ENCODE measurements around the gene TMEM87A. TPM values are rescaled to one million over a fixed set of nuclear protein-coding genes. Genes with fewer than 3 reads are reported as not detected.

The TMEM87A gene
- total and polyA plus RNA-seq, 12 donors: 16.8 to 128 (median 49.6) TPM

DNA sequence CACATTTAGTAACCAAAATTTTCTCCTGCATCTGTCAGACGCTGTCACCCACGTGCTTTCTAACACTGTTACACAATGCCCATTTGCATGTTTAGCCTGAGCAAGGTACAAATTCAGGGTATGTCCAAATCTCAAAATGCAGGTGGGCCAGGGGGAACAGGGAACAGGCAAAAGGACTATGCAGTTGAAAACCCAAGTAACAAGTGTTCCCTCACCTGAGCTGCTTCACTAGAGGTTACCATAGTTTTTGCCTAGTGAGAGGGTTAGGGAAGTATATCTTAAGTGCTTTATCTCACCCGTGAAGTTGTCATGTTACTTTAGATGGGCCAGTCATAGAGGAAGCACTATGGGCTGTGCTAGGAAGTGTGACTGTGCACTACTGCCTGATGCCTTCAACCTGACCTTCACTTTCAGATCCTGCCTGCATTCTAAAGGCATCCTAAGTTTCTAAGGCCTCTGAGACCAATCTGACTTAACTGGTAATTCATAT, 6.0 kb upstream of the TMEM87A start:
- Histone ChIP-seq H3K4me1 (replicated peaks in 1 of 2) (peaks cover 15 to 19% of the 10 kb centered on the region in 2 donors), H3K36me3 (replicated peaks in 1 of 2) (peaks cover 0 to 27% of the 10 kb centered on the region in 2 donors), H3K27me3 (no peaks in the 10 kb centered on the region), H3K27ac (no peak overlapping the region), H3K4me3 (no peak overlapping the region), H3K9me3 (replicated peaks in 1 of 3) (no peaks in the 10 kb centered on the region)
- no peak for DNase-seq
- 56 to 64% (median 60%) methylated on average over 3 of the region's 3 CpGs for WGBS, 4 donors
- intact Hi-C loops (cut with DNase I): no loop called here
- TF ChIP-seq POLR2A (IDR thresholded peaks at IDR 0.05): no peak
- TF ChIP-seq, protein P1, sequence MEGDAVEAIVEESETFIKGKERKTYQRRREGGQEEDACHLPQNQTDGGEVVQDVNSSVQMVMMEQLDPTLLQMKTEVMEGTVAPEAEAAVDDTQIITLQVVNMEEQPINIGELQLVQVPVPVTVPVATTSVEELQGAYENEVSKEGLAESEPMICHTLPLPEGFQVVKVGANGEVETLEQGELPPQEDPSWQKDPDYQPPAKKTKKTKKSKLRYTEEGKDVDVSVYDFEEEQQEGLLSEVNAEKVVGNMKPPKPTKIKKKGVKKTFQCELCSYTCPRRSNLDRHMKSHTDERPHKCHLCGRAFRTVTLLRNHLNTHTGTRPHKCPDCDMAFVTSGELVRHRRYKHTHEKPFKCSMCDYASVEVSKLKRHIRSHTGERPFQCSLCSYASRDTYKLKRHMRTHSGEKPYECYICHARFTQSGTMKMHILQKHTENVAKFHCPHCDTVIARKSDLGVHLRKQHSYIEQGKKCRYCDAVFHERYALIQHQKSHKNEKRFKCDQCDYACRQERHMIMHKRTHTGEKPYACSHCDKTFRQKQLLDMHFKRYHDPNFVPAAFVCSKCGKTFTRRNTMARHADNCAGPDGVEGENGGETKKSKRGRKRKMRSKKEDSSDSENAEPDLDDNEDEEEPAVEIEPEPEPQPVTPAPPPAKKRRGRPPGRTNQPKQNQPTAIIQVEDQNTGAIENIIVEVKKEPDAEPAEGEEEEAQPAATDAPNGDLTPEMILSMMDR (IDR thresholded peaks at IDR 0.05): no peak

- H3K27ac ChIP-seq: no peak overlapping the region
- WGBS, 4 donors: 96 to 98% (median 97%) methylated on average over 2 of the region's 2 CpGs
- H3K9me3 ChIP-seq (replicated peaks in 1 of 3): no peaks in the 10 kb centered on the region
- H3K4me1 ChIP-seq (replicated peaks in 1 of 2): peaks cover 21 to 30% of the 10 kb centered on the region in 2 donors
- no peak overlapping the region for H3K4me3 ChIP-seq
- DNase-seq: no peak
- no peaks in the 10 kb centered on the region for H3K27me3 ChIP-seq
- peaks cover 0 to 20% of the 10 kb centered on the region in 2 donors for H3K36me3 ChIP-seq (replicated peaks in 1 of 2)
- TF ChIP-seq, protein P1 (IDR thresholded peaks at IDR 0.05): no peak
- no peak for TF ChIP-seq POLR2A (IDR thresholded peaks at IDR 0.05)
- intact Hi-C loops (cut with DNase I): no loop called here
These were observed 3.5 kb upstream of the TMEM87A start for GRCh38 chr15:42276762-42277161.

DNA sequence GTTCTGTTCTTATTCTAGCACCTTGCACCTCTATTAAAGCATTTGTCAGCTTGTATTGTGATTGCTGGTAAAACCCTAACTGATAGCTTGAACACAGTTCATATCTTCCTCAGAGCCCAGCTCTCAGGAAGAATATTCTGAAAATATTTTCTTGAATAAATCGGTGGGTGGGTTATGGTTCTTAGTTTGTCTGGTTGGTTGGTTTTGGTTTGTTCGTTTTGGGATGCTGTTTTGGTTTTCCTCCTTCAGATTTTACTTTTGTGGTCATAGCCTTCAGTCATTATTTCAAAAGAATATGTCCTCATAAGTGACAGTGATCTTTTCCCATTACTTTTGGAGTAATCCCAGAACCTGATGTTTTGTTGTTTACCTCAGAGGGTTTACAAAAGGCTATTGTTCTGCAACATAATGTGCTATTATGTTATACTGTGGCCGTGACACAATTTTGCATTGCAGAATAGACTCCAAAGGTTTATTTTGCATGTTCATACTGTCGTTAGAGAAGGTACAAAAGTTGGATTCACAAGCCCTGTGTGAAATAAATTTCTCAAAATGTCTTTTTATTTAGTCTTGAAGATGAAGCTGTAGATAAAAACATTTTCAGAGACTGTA, 2.7 kb upstream of the TMEM87A start:
- H3K27me3 ChIP-seq: no peaks in the 10 kb centered on the region
- H3K36me3 ChIP-seq (replicated peaks in 1 of 2): peaks cover 0 to 11% of the 10 kb centered on the region in 2 donors
- H3K9me3 ChIP-seq (replicated peaks in 1 of 3): no peaks in the 10 kb centered on the region
- DNase-seq: no peak
- H3K4me1 ChIP-seq (replicated peaks in 1 of 2): peaks cover 21 to 38% of the 10 kb centered on the region in 2 donors
- intact Hi-C loops (cut with DNase I): no loop called here
- WGBS, 4 donors: 52 to 74% (median 56%) methylated on average over 4 of the region's 4 CpGs
- peak overlapping the region in 1 of 4 donors; percentile 58 for H3K4me3 ChIP-seq
- H3K27ac ChIP-seq: peak overlapping the region in 3 of 5 donors; percentile 96 to 99 (median 97)
- TF ChIP-seq, protein P1 (IDR thresholded peaks at IDR 0.05): no peak
- no peak for TF ChIP-seq POLR2A (IDR thresholded peaks at IDR 0.05)

DNA sequence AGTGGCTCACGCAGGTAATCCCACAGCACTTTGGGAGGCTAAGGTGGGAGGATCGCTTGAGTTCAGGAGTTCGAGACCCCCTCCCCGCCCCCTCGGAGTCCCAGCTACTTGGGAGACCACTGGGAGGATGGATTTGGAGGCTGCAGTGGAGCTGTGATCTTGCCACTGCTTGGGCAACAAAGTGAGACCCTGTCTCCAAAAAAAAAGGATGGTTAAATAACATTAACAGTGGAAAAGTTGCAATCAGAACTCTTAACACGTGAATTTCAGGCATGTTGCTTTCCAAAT, 1.4 kb upstream of the TMEM87A start:
- H3K4me1 ChIP-seq (replicated peaks in 1 of 2): peaks cover 27 to 45% of the 10 kb centered on the region in 2 donors

More for the DNA sequence above, 1.4 kb upstream of the TMEM87A start:
- 53 to 71% (median 56%) methylated on average over 6 of the region's 6 CpGs for WGBS, 4 donors
- peak overlapping the region; percentile 96 to 99 (median 97) for H3K27ac ChIP-seq
- H3K27me3 ChIP-seq: no peaks in the 10 kb centered on the region
- DNase-seq: peak in 3 of 7 donors; percentile 14 to 25 (median 21)
- TF ChIP-seq POLR2A (IDR thresholded peaks at IDR 0.05): no peak
- TF ChIP-seq, protein P1 (IDR thresholded peaks at IDR 0.05): no peak
- intact Hi-C loops (cut with DNase I): no loop called here
- peak overlapping the region in 2 of 4 donors; percentile 58 to 76 for H3K4me3 ChIP-seq
- H3K36me3 ChIP-seq (replicated peaks in 1 of 2): peaks cover 0 to 10% of the 10 kb centered on the region in 2 donors
- no peaks in the 10 kb centered on the region for H3K9me3 ChIP-seq (replicated peaks in 1 of 3)

Data from adrenal gland (tissue), 12 donors.